ENCODE results near the gene COL17A1. TPM values are rescaled to one million over a fixed set of nuclear protein-coding genes. Genes with fewer than 3 reads are reported as not detected.

COL17A1 gene
- not detected for total RNA-seq

DNA sequence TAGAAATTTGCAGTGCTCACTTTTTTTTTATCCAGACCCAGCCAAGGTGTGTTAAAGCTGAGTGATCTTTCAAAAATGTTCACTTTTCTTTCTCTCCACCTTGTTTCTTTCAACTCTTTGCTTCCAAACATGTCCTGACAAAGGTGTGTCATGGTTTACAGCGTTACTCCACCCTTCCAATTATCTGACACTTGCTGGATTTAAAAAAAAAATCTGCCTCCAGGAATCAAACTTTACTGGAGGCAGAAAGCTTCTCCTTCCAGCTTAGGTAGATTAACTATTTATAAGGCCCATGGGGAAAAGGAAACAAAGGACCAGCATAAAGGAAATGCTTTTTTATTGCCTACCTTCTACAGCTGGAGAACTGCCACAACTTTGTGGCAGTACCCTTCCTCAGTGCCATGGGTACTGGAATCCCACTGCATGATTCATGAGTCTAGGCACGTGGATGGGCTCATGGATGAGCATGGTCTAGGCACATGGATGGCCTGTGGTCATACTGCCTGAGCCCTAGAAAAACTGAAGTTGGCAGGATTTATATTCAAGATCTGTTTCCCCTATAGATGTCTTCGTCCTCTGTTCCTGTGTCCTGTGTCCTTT lies at the start of gene COL17A1:
COL17A1 (minus strand) TSS at position 80 of the 600 bp plus-strand sequence. CDS start 5,207 bp downstream, outside the sequence.
- ChIA-PET POLR2A (no interaction called here), CTCF (no interaction called here)

DNA sequence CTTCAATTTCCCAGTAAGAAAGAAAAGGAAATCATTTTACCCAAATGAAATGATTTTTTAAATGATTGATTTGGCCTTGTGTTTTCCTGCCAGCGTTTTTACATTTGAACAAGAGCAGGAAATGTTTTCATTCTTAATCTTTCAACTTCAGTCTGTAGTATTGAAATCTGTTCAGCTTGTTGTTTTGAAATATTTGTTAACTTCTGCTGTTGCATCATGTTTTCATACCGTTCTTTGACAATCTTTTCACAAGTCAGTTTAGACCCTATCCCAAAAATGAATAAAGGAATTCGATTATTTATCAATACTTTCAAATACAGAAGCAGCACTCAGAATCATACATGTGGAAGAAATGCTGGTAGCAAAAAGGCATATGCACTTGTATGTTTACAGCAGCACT lies 44.4 kb upstream of the COL17A1 start:
- ChIA-PET POLR2A (no interaction called here), CTCF (no interaction called here)

DNA sequence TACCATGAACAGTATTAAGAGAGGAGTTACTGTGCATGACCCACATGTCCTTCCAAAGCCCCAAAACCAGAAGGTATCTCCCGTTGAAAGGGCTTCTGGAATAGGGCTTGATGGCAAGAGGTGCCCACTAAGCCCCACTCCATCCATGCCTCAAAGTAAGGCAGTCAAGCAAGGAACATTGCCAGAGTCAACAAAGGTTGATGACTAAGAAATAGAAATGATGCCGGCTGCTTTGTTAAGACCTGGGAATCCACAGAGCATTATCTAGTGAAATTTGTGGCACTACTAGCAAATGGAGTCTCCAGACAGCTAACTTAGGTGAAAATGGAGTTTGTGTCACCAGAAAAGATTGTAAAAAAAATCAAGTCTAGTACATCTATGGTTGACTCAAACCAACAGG lies 42.5 kb upstream of the COL17A1 start:
- ChIA-PET POLR2A (no interaction called here), CTCF (no interaction called here)

DNA sequence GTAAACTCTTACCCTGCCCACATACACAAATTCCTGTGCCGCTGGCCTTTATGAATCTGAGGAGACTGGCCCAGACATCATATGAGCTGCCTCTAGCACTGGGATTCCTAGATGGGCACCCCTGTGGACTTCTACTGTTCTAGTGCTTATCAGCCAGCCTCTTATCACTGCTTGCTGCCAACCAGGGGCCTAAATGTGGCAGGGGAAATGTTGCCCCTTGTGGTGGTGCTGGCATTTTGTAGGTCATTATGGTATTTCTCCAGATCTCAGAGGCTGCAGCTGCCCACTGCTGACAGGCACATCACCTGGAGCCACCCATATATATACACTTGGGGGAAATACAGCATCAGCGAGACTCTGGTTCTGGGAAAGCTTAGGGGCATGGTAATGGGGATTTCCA lies 41.7 kb upstream of the COL17A1 start:
- POLR2A ChIA-PET, result no interaction called here

DNA sequence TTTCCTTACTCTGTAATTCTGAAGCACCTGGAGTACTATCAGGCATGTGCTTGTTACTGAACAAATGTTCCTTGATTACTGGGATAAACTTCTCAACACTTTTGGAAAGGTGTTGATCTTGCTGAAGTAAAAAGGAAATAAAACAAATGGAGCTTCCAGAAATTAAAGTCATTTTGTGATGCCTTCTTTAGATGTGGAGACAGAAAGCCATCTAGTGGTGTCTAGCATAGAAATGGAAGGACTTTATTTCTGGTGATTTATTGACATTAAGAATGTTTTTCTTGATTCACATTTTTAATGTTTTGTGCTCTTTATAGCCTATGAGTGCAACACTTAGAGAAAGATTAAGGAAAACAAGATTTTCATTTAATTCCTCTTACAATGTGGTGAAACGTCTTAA lies 37.7 kb upstream of the COL17A1 start:
- POLR2A ChIA-PET, result no interaction called here

More for the DNA sequence above, 41.7 kb upstream of the COL17A1 start:
- CTCF ChIA-PET, result interaction anchor here (0.6 kb wide), 1 partner anchor 152 kb away, joined by 3 read pairs; no protein-coding TSS in a partner anchor

DNA sequence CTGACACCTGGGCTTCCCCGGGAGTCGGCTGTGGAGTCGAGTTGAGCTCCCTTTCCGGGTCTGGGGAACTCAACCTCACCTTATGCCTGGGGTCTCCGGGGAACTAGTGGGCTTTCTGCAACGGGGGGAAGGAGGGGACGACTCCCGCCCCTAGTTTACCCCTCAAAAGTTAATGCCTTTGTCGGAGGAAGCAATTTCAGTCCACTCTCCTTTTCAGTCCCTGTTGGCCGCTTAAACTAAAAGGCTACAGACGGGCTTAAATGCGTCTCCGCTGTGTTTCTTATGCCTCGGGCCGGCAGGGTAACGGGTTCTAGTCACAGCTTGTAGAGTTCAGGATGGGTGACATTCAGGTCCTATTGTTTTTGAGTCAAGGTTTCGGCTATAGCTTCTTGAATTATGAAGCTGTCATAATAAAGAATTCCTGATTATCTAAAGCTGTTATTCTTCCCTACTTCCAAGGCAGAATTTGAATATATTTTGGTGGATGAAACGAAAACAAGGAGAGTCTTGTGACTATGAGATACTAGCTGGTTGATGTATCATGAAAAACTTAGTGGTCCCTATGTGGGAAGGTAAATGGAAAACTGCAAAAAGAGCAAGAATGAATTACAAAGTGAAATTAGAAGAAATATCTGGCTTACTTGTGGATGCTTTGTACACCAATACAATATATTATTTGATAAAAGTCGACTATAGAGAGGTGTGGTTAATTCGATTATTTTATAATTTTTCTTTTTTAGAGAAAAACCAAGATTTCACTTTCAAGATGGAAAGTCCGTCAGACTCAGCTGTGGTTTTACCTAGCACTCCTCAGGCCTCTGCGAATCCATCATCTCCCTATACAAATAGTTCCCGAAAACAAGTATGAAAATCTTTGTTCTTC lies 36.8 kb upstream of the COL17A1 start:
- ChIA-PET CTCF (interaction anchor here (0.8 to 1.3 kb wide), 5 partner anchors 13 to 234 kb away, joined by 3 to 5 read pairs (median 4); no protein-coding TSS in a partner anchor), POLR2A (interaction anchor here (0.5 to 2.0 kb wide), 10 partner anchors 13 to 235 kb away, joined by 3 to 7 read pairs (median 3); partner anchors contain the start of gene STN1)

More for the DNA sequence above, 37.7 kb upstream of the COL17A1 start:
- CTCF ChIA-PET, result interaction anchor here (0.6 kb wide), 1 partner anchor 215 kb away, joined by 3 read pairs; no protein-coding TSS in a partner anchor

DNA sequence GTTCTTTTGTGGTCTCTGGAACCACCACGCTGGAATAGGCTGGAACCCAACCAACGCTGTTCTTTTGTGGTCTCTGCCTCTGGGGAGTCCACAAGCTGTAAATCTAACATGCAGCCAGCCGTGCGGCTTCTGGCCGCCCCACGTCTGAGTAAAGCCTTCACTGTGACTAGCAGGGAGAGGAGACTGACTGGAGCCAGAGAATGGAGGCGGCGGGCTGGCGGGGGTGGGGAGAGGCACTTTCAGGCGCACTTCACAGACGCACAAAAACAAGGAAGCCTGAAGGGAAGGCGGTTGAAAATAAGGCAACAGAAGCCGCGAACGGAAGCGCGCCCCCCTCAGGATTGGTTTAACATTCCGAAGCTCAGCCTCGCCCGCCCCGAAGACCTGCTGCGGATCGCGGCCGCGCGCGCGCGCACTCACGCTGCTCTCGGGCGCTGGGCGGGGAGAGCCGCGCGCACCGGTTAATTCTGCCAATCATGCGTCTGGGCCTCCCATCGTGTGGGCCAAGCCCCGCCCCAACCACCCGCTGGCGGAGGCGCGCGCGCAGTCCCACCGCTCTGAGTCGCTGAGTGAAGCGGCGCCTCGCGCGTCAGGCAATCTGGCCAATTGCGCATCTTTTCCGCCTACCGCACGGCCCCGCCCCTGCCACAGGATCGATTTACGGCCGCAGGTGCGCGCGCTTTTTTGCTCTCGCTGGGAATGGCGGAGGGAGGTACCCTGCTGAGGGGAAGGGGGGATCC lies 36.0 kb upstream of the COL17A1 start, which contains the start of gene SFR1:
SFR1 (plus strand) TSS at position 687 of the 740 bp plus-strand sequence; CDS start at position 700, 13 bp downstream.
- ChIA-PET POLR2A (interaction anchor here (0.6 to 2.0 kb wide), 12 partner anchors 12 to 234 kb away, joined by 3 to 7 read pairs (median 3); no protein-coding TSS in a partner anchor), CTCF (interaction anchor here (0.9 to 1.6 kb wide), 5 partner anchors 12 to 233 kb away, joined by 3 to 8 read pairs (median 4); no protein-coding TSS in a partner anchor)

DNA sequence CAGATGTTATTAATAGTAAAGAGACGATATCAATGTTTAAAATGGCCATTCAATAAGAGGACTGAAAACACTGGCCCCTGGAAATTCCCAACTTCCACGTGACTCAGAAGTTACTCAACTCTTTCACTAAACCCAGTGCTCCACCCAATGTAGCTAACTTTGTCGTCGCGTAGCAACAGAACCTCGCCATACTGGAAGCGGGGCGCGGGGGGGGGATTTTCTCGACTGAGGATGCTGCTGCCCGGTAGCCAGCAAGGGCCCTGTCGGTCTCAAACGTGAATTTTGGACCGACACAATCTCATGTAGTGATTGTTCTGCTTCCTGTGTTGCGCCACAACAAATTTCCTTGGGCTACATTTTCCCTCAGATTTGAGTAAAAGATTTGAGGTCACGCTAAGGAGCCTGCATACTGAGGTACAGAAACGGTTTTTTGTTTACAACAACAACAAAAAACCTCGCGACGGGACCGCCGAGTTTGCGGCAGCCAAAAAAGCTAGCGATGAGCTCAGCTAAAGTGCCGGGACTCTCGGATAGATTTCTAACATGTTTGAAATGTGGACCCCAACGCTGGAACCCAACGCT lies 35.3 kb upstream of the COL17A1 start:
- POLR2A ChIA-PET, result interaction anchor here (0.6 to 2.0 kb wide), 8 partner anchors 103 to 233 kb away, joined by 3 to 7 read pairs (median 4); no protein-coding TSS in a partner anchor
- CTCF ChIA-PET, result interaction anchor here (0.6 to 1.6 kb wide), 5 partner anchors 11 to 233 kb away, joined by 3 to 8 read pairs (median 4); no protein-coding TSS in a partner anchor

DNA sequence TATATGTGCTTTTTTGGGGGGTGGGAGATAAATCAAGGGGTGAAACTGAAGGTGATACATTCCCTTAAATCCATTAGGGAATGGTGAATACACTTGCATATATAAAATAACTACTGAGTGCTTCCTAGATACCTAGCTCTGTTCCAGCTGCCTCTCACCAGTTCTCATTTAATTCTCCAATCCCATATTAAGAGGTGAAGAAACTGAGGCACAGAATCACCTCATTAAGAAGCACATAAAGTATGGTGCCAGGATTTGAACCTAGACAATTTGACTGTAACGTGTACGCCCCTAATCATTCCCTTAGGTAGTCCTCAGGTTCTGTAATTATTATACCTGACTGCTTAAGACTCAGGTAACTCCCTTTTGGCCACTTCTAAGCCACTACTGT lies 34.8 kb upstream of the COL17A1 start:
- CTCF ChIA-PET, result interaction anchor here (0.6 to 1.6 kb wide), 3 partner anchors 11 to 232 kb away, joined by 3 to 8 read pairs (median 4); no protein-coding TSS in a partner anchor
- POLR2A ChIA-PET, result interaction anchor here (0.6 to 1.9 kb wide), 3 partner anchors 103 to 230 kb away, joined by 4 to 7 read pairs (median 4); no protein-coding TSS in a partner anchor

DNA sequence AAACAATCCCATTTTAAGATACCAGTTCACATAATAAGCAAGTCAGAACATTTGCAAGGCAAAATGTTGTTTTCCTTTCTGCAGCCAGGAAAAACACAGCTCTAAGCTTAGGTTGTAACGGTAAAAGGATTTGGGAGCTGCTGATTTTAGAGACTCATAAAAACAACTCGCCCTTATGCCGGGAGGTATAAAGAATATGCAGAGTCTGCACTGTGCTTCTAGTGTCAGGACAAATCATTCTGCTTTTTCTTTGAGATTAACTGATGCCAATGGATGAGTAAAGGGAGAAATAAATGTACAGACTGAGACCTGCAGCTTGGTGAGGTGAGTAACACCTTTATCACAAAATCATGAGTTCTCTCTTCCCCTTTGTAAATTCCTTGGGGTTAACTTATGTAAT lies 34.3 kb upstream of the COL17A1 start:
- CTCF ChIA-PET, result interaction anchor here (1.2 kb wide), 1 partner anchor 10 kb away, joined by 3 read pairs; no protein-coding TSS in a partner anchor
- POLR2A ChIA-PET, result no interaction called here

DNA sequence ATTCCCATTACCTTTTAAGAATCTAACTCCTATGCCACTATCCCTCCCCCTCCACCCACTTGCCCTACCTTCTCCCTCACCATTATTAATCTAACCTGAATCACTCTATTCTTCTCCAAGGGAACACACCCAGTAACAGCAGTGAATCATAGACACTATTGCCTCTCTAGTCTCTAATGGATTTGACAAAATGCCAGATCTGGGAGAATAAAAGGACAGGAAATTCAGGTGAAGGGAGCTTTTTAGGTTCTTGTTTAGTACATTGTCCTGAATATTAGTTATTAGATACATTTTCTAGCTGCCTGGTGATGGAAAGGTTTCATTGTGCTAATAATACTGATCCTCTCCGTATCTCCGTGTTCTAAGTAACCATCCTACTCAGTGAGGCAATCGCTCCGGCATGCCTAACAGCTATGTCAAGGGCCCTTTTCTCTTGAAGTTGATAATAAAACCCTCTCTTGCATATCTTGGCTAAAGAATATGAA lies 32.2 kb upstream of the COL17A1 start:
- CTCF ChIA-PET, result no interaction called here
- POLR2A ChIA-PET, result no interaction called here

DNA sequence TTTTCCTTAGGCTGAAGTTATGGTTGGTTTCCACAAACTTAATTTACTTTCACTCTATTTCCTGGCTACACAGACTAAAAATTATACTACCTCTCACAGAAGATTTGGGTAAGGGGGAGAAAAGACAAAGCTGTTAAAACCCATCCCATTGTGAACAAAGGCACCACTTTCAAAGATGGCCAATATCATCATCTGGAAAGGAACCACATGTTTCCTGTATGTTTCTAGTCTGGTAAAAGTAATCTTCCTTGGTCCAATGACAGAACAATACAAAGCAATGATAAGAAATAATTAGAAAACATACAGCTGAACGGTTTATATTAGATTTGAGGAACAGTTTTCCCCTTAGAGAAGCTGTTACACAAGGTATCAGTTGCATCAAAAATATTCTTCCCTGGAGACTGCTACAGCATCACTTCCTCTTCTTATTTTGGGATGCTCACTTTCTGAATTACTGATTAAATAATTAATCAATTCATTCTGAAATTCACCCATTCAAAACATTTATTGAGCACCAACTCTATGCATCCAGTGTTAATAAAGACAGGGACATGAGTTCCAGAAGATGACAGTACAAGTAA lies 27.8 kb upstream of the COL17A1 start:
- POLR2A ChIA-PET, result no interaction called here
- CTCF ChIA-PET, result no interaction called here

DNA sequence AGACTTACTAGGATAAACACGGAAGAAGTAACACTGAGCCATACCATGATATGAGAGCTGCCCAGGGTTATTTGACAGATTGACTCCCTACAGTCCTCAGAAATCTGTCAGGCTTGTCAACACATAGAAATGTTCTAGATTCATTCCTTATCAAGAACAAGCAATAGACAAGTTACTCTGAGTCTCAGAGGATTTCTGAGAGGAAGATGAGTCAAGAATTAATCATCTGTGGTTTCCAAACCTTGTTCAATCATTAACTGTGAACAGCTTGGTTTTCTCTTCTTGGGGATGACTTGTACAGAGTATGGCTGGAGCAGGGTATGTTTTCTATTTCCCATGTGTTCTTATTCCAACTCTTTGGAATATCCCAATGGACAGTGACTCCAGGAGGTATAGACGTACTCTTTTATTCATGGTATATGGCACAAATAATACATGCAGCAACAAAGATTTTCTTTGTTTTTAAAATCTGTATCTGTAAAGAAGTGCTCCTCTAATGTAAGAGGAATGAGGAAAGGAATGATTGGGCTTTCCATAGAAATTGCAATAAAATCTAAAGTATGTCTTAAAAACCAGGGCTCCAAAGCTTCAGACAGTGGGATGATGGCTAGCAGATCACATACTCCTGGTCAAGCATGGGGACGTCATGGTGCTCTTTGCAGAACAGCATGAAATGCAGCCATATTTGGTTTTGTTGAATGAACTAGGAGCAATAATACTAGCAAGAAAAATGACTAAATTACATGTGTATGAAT lies 24.4 kb upstream of the COL17A1 start:
- POLR2A ChIA-PET, result interaction anchor here (0.6 kb wide), 1 partner anchor 12 kb away, joined by 3 read pairs; the partner anchor contains the start of gene SFR1
- CTCF ChIA-PET, result interaction anchor here (0.6 to 1.3 kb wide), 3 partner anchors 10 to 222 kb away, joined by 3 read pairs; partner anchors contain the start of gene SFR1

DNA sequence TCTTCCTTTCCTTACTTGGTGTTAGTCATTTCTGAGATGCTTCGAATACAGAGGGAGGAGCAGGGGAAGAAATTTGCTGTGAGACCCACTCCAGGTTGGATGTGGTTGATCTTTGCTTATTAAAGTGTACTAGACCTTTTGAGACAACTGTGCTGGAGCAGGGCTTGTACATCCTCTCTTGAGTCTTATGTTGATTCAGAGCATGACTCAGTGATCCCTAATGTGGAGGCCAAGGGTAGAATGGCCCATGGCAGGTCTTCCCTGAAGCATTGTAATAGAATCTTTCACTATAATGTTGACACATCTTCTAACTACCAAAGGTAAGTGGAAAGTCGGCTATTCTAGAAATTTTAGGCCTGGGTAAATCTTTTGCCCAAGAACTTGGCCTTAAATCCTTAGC lies 19.2 kb upstream of the COL17A1 start:
- POLR2A ChIA-PET, result no interaction called here
- CTCF ChIA-PET, result no interaction called here

DNA sequence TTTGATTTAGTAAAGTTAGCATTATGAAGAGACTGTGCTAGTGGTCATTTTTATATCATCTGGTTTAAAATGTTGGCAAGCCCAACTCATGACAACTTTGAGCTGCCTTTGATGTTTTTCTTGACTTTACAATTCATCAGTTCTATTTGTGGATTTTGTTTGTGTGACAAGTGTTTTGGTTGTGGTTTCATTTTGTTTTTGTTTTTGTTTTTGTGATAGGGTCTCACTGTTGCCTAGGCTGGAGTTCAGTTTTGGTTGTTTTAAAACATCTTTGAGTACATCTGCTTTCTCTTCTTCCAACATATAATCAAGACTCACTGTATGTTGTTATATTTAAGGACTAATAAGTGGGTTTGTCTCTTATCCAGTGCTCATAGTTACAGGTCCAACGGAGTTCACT lies 18.7 kb upstream of the COL17A1 start:
- ChIA-PET POLR2A (no interaction called here), CTCF (no interaction called here)

DNA sequence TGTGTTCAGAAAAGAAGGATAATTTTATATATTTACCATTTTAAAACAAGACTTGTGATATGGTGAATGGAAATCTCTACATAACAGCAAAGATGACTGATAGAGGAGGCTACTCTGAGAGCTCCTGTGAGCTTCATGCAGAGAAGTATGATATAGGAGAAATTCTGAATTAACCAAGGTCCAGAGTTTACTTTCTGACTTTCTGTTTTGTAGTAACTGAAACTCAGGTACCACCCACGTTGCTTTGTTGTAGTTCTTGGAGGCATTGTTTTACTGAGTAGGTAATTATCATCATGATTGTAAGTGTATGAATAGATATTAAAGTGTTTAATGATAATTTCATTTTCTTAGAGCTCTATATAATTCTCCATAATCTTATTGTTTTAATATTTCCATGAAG lies 18.3 kb upstream of the COL17A1 start:
- POLR2A ChIA-PET, result no interaction called here
- CTCF ChIA-PET, result interaction anchor here (0.9 kb wide), 1 partner anchor 121 kb away, joined by 3 read pairs; no protein-coding TSS in a partner anchor

DNA sequence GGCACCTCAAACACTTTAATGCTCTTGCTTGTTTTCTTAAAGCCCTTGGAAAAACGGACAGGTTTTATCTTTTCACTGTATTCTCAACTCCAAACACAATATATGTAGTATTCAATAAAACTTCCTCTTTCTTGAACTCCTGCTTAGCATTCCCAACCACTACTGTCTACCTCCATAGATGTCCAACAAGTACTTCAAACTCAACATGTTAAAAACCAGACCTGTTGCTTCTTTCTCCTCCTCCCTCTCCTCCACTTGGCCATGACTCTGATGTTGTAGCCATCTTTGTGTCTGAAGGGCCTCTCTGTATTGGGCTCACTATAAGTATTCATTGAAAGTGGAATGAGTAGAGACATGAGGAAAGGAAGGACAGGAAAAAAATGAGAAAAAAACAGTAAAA lies 16.2 kb upstream of the COL17A1 start:
- CTCF ChIA-PET, result no interaction called here
- POLR2A ChIA-PET, result no interaction called here

DNA sequence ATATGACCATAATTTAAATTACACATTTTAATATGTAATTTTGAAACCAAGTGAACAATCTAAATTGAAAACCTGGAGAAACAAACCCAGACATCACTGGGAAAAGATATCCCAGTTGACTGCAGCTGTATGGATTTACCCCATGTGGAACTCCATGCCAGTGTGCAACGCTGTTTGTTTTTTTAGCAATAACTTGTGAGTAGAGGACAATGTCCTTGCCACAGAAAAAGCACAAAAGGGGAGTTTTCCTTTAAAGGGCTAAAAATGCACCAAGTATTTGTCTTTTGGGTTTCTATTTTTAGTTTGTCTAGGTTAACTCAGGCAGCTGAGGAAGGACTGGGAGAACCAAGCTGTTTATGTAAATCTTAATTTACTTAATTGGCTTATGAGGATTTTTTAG lies 15.1 kb upstream of the COL17A1 start:
- ChIA-PET CTCF (interaction anchor here (0.5 kb wide), 1 partner anchor 1843 kb away, joined by 3 read pairs; no protein-coding TSS in a partner anchor), POLR2A (no interaction called here)
